G401.6 (cell line): ENCODE data around the gene B3GLCT.

Experiments
- FAIRE-seq: peaks from 2 replicates; lab custom pipeline; 2012; peaks lifted over from hg19 to GRCh38; lab: Jason Lieb, UNC

The B3GLCT gene

GRCh38 chr13:31352467-31352866 lies 152.7 kb downstream of the B3GLCT start:
- no peak for FAIRE-seq

- FAIRE-seq: no peak
Observed at GRCh38 chr13:31355001-31355400, 155.2 kb downstream of the B3GLCT start.

- FAIRE-seq: no peak
Observed at GRCh38 chr13:31356991-31357390, 157.2 kb downstream of the B3GLCT start.

GRCh38 chr13:31357581-31357980 lies 157.8 kb downstream of the B3GLCT start:
- FAIRE-seq: no peak

GRCh38 chr13:31361673-31362072 lies 161.9 kb downstream of the B3GLCT start:
- no peak for FAIRE-seq

GRCh38 chr13:31365630-31366029 lies 165.9 kb downstream of the B3GLCT start:
- no peak for FAIRE-seq

GRCh38 chr13:31367410-31367809 lies 167.6 kb downstream of the B3GLCT start:
- FAIRE-seq: no peak

GRCh38 chr13:31369213-31369612 lies 169.4 kb downstream of the B3GLCT start:
- FAIRE-seq: no peak

GRCh38 chr13:31372454-31372853 lies 172.7 kb downstream of the B3GLCT start:
- no peak for FAIRE-seq

- no peak for FAIRE-seq
Observed at GRCh38 chr13:31374682-31375081, 174.9 kb downstream of the B3GLCT start.

GRCh38 chr13:31377946-31378345 lies 178.2 kb downstream of the B3GLCT start:
- FAIRE-seq: no peak

- FAIRE-seq: no peak
Observed at GRCh38 chr13:31380715-31381114, 180.9 kb downstream of the B3GLCT start.
